ENCODE measurements around the gene KRABD2.

The KRABD2 gene

GRCh38 chr17:8376271-8377067 is at the start of gene KRABD2:
KRABD2 (minus strand) TSS chr17:8376704.
- peak within 1 kb of the TSS; percentile 89 for H3K4me3 Mint-ChIP-seq
- peaks cover 44 to 52% of the 10 kb centered on the region in 2 donors for H3K36me3 Mint-ChIP-seq
- DNase-seq (peak; percentile 86), ATAC-seq (replicated peaks) (peak; percentile 97 to 99)
- no peaks in the 10 kb centered on the region for H3K27me3 Mint-ChIP-seq
- no peaks in the 10 kb centered on the region for H3K9me3 Mint-ChIP-seq
- peaks cover 24 to 59% of the 10 kb centered on the region in 2 donors for H3K4me1 Mint-ChIP-seq
- peak within 1 kb of the TSS; percentile 87 for H3K27ac Mint-ChIP-seq

GRCh38 chr17:8421571-8421970 is 45.1 kb upstream of the KRABD2 start:
- no peak overlapping the region for H3K4me3 Mint-ChIP-seq
- no peaks in the 10 kb centered on the region for H3K4me1 Mint-ChIP-seq
- H3K27ac Mint-ChIP-seq: no peak overlapping the region
- H3K27me3 Mint-ChIP-seq: peaks cover 51 to 62% of the 10 kb centered on the region in 2 donors
- DNase-seq (no peak), ATAC-seq (replicated peaks) (no peak)
- no peaks in the 10 kb centered on the region for H3K9me3 Mint-ChIP-seq
- H3K36me3 Mint-ChIP-seq: peaks cover 1 to 3% of the 10 kb centered on the region in 2 donors

- H3K4me1 Mint-ChIP-seq: no peaks in the 10 kb centered on the region
- H3K4me3 Mint-ChIP-seq: no peak overlapping the region
- DNase-seq: no peak
- peaks cover 55 to 72% of the 10 kb centered on the region in 2 donors for H3K27me3 Mint-ChIP-seq
- no peaks in the 10 kb centered on the region for H3K9me3 Mint-ChIP-seq
- H3K27ac Mint-ChIP-seq: no peak overlapping the region
- peaks cover 1 to 3% of the 10 kb centered on the region in 2 donors for H3K36me3 Mint-ChIP-seq
- peak; percentile 54 to 58 for ATAC-seq (replicated peaks)
Observed at GRCh38 chr17:8420041-8420934, 43.8 kb upstream of the KRABD2 start.

- no peak for ATAC-seq (replicated peaks)
- Mint-ChIP-seq H3K36me3 (peaks cover 1 to 3% of the 10 kb centered on the region in 2 donors), H3K4me3 (no peak overlapping the region)
Observed at GRCh38 chr17:8419305-8419704, 42.8 kb upstream of the KRABD2 start.

GRCh38 chr17:8418471-8418870 is 42.0 kb upstream of the KRABD2 start:
- ATAC-seq (replicated peaks): no peak
- Mint-ChIP-seq H3K27me3 (peaks cover 49 to 75% of the 10 kb centered on the region in 2 donors), H3K36me3 (peaks cover 1 to 3% of the 10 kb centered on the region in 2 donors), H3K4me3 (no peak overlapping the region), H3K9me3 (no peaks in the 10 kb centered on the region), H3K4me1 (no peaks in the 10 kb centered on the region), H3K27ac (no peak overlapping the region)
- DNase-seq: no peak

More at GRCh38 chr17:8419305-8419704, 42.8 kb upstream of the KRABD2 start:
- H3K27ac Mint-ChIP-seq: no peak overlapping the region
- H3K27me3 Mint-ChIP-seq: peaks cover 51 to 75% of the 10 kb centered on the region in 2 donors
- H3K9me3 Mint-ChIP-seq: no peaks in the 10 kb centered on the region
- H3K4me1 Mint-ChIP-seq: no peaks in the 10 kb centered on the region
- DNase-seq: no peak

- Mint-ChIP-seq H3K36me3 (peaks cover 1 to 3% of the 10 kb centered on the region in 2 donors), H3K4me1 (no peaks in the 10 kb centered on the region), H3K27ac (no peak overlapping the region), H3K4me3 (no peak overlapping the region), H3K27me3 (peaks cover 43 to 74% of the 10 kb centered on the region in 2 donors), H3K9me3 (no peaks in the 10 kb centered on the region)
- ATAC-seq (replicated peaks) (no peak), DNase-seq (no peak)
Observed at GRCh38 chr17:8417806-8418205, 41.3 kb upstream of the KRABD2 start.

- Mint-ChIP-seq H3K9me3 (no peaks in the 10 kb centered on the region), H3K27me3 (peaks cover 35 to 50% of the 10 kb centered on the region in 2 donors), H3K4me3 (no peak overlapping the region), H3K4me1 (peaks cover 6 to 8% of the 10 kb centered on the region in 2 donors), H3K27ac (no peak overlapping the region), H3K36me3 (peaks cover 1 to 3% of the 10 kb centered on the region in 2 donors)
- ATAC-seq (replicated peaks) (no peak), DNase-seq (no peak)
Observed at GRCh38 chr17:8413938-8414337, 37.4 kb upstream of the KRABD2 start.

- peaks cover 32 to 46% of the 10 kb centered on the region in 2 donors for H3K27me3 Mint-ChIP-seq
- no peak for ATAC-seq (replicated peaks)
Observed at GRCh38 chr17:8413328-8413727, 36.8 kb upstream of the KRABD2 start.

GRCh38 chr17:8412089-8412488 is 35.6 kb upstream of the KRABD2 start:
- DNase-seq: no peak
- H3K9me3 Mint-ChIP-seq: no peaks in the 10 kb centered on the region
- H3K4me3 Mint-ChIP-seq: no peak overlapping the region
- no peak for ATAC-seq (replicated peaks)
- no peak overlapping the region for H3K27ac Mint-ChIP-seq
- peaks cover 24 to 41% of the 10 kb centered on the region in 2 donors for H3K27me3 Mint-ChIP-seq
- H3K36me3 Mint-ChIP-seq: no peaks in the 10 kb centered on the region
- H3K4me1 Mint-ChIP-seq: peaks cover 6 to 8% of the 10 kb centered on the region in 2 donors

More at GRCh38 chr17:8413328-8413727, 36.8 kb upstream of the KRABD2 start:
- H3K4me1 Mint-ChIP-seq: peaks cover 6 to 8% of the 10 kb centered on the region in 2 donors
- H3K36me3 Mint-ChIP-seq: peaks cover 1 to 3% of the 10 kb centered on the region in 2 donors
- DNase-seq: no peak
- H3K9me3 Mint-ChIP-seq: no peaks in the 10 kb centered on the region
- no peak overlapping the region for H3K4me3 Mint-ChIP-seq
- no peak overlapping the region for H3K27ac Mint-ChIP-seq

- H3K27me3 Mint-ChIP-seq: peaks cover 19 to 36% of the 10 kb centered on the region in 2 donors
- ATAC-seq (replicated peaks) (no peak), DNase-seq (no peak)
- no peak overlapping the region for H3K27ac Mint-ChIP-seq
- H3K9me3 Mint-ChIP-seq: no peaks in the 10 kb centered on the region
- H3K4me1 Mint-ChIP-seq: peaks cover 6 to 8% of the 10 kb centered on the region in 2 donors
- H3K4me3 Mint-ChIP-seq: no peak overlapping the region
- H3K36me3 Mint-ChIP-seq: no peaks in the 10 kb centered on the region
Observed at GRCh38 chr17:8410883-8411238, 34.4 kb upstream of the KRABD2 start.

- Mint-ChIP-seq H3K4me3 (peak overlapping the region in 1 of 2 donors; percentile 31), H3K27me3 (peaks cover 18 to 31% of the 10 kb centered on the region in 2 donors), H3K36me3 (no peaks in the 10 kb centered on the region), H3K4me1 (peaks cover 6 to 8% of the 10 kb centered on the region in 2 donors), H3K9me3 (no peaks in the 10 kb centered on the region), H3K27ac (no peak overlapping the region)
- ATAC-seq (replicated peaks): peak; percentile 77 to 81
- peak; percentile 42 for DNase-seq
Observed at GRCh38 chr17:8409966-8410882, 33.7 kb upstream of the KRABD2 start.

GRCh38 chr17:8408371-8408770 is 31.9 kb upstream of the KRABD2 start:
- peaks cover 18 to 25% of the 10 kb centered on the region in 2 donors for H3K27me3 Mint-ChIP-seq
- no peak for ATAC-seq (replicated peaks)
- H3K4me3 Mint-ChIP-seq: no peak overlapping the region
- DNase-seq: no peak
- H3K9me3 Mint-ChIP-seq: no peaks in the 10 kb centered on the region
- no peaks in the 10 kb centered on the region for H3K36me3 Mint-ChIP-seq
- H3K4me1 Mint-ChIP-seq: peaks cover 6 to 8% of the 10 kb centered on the region in 2 donors
- peak overlapping the region; percentile 44 for H3K27ac Mint-ChIP-seq

GRCh38 chr17:8406174-8406573 is 29.7 kb upstream of the KRABD2 start:
- Mint-ChIP-seq H3K27ac (no peak overlapping the region), H3K9me3 (no peaks in the 10 kb centered on the region), H3K36me3 (no peaks in the 10 kb centered on the region), H3K4me3 (no peak overlapping the region), H3K4me1 (peaks cover 6 to 8% of the 10 kb centered on the region in 2 donors), H3K27me3 (peaks cover 27 to 32% of the 10 kb centered on the region in 2 donors)
- DNase-seq (no peak), ATAC-seq (replicated peaks) (no peak)

All from stimulated activated naive B cell treated with anti-CD40 and anti-IgM and Interleukin-4, amounts not matched to agents 10 μg/mL and 1 μg/mL and 100 μg/mL, for 72 hours (primary cell).